ENCODE measurements around the gene TNFSF10.

GRCh38 chr3:172538368-172539151 lies 15.3 kb upstream of the TNFSF10 start:
- TF ChIP-seq, protein P1, sequence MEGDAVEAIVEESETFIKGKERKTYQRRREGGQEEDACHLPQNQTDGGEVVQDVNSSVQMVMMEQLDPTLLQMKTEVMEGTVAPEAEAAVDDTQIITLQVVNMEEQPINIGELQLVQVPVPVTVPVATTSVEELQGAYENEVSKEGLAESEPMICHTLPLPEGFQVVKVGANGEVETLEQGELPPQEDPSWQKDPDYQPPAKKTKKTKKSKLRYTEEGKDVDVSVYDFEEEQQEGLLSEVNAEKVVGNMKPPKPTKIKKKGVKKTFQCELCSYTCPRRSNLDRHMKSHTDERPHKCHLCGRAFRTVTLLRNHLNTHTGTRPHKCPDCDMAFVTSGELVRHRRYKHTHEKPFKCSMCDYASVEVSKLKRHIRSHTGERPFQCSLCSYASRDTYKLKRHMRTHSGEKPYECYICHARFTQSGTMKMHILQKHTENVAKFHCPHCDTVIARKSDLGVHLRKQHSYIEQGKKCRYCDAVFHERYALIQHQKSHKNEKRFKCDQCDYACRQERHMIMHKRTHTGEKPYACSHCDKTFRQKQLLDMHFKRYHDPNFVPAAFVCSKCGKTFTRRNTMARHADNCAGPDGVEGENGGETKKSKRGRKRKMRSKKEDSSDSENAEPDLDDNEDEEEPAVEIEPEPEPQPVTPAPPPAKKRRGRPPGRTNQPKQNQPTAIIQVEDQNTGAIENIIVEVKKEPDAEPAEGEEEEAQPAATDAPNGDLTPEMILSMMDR (IDR thresholded peaks at IDR 0.05): no peak
- TF ChIP-seq POLR2A (IDR thresholded peaks at IDR 0.05): no peak
